Measurements from ENCODE around the gene ADAMTS17. TPM values are rescaled to one million over a fixed set of nuclear protein-coding genes. Genes with fewer than 3 reads are reported as not detected.

The ADAMTS17 gene
- total RNA-seq, 1 donor from 2014 or later: 0.47 TPM

GRCh38 chr15:100314809-100315400 is 26.9 kb downstream of the ADAMTS17 start:
- intact Hi-C loops (cut with micrococcal nuclease): no loop called here
- H3K4me3 Mint-ChIP-seq: no peak overlapping the region
- no peaks in the 10 kb centered on the region for H3K4me1 Mint-ChIP-seq
- H3K27ac Mint-ChIP-seq: no peak overlapping the region
- no peaks in the 10 kb centered on the region for H3K36me3 Mint-ChIP-seq (ENCODE audit: low read depth)
- H3K9me3 Mint-ChIP-seq: no peaks in the 10 kb centered on the region
- DNase-seq: no peak
- no peaks in the 10 kb centered on the region for H3K27me3 Mint-ChIP-seq

GRCh38 chr15:100311833-100312476 is 29.8 kb downstream of the ADAMTS17 start:
- Mint-ChIP-seq H3K9me3 (no peaks in the 10 kb centered on the region), H3K27me3 (peaks cover 3% of the 10 kb centered on the region), H3K36me3 (ENCODE audit: low read depth) (no peaks in the 10 kb centered on the region), H3K4me3 (no peak overlapping the region), H3K27ac (no peak overlapping the region), H3K4me1 (no peaks in the 10 kb centered on the region)
- intact Hi-C loops (cut with micrococcal nuclease): no loop called here
- DNase-seq: no peak

GRCh38 chr15:100311154-100311625 is 30.6 kb downstream of the ADAMTS17 start:
- H3K27me3 Mint-ChIP-seq: peaks cover 3% of the 10 kb centered on the region
- H3K27ac Mint-ChIP-seq: no peak overlapping the region
- no peaks in the 10 kb centered on the region for H3K36me3 Mint-ChIP-seq (ENCODE audit: low read depth)
- no peaks in the 10 kb centered on the region for H3K9me3 Mint-ChIP-seq
- DNase-seq: no peak
- no peaks in the 10 kb centered on the region for H3K4me1 Mint-ChIP-seq
- H3K4me3 Mint-ChIP-seq: no peak overlapping the region
- intact Hi-C loops (cut with micrococcal nuclease): no loop called here

GRCh38 chr15:100310513-100311153 is 31.1 kb downstream of the ADAMTS17 start:
- H3K27me3 Mint-ChIP-seq: peaks cover 3% of the 10 kb centered on the region
- H3K27ac Mint-ChIP-seq: no peak overlapping the region
- intact Hi-C loops (cut with micrococcal nuclease): no loop called here
- DNase-seq: no peak
- H3K9me3 Mint-ChIP-seq: no peaks in the 10 kb centered on the region
- H3K36me3 Mint-ChIP-seq (ENCODE audit: low read depth): no peaks in the 10 kb centered on the region
- H3K4me3 Mint-ChIP-seq: no peak overlapping the region
- H3K4me1 Mint-ChIP-seq: no peaks in the 10 kb centered on the region

- no peaks in the 10 kb centered on the region for H3K4me1 Mint-ChIP-seq
Measured at GRCh38 chr15:100310041-100310405, 31.8 kb downstream of the ADAMTS17 start.

GRCh38 chr15:100309109-100310040 is 32.4 kb downstream of the ADAMTS17 start:
- Mint-ChIP-seq H3K27me3 (peaks cover 3% of the 10 kb centered on the region), H3K27ac (no peak overlapping the region)
- intact Hi-C loops (cut with micrococcal nuclease): no loop called here

More at GRCh38 chr15:100310041-100310405, 31.8 kb downstream of the ADAMTS17 start:
- no peaks in the 10 kb centered on the region for H3K9me3 Mint-ChIP-seq
- DNase-seq: no peak
- intact Hi-C loops (cut with micrococcal nuclease): no loop called here
- no peaks in the 10 kb centered on the region for H3K36me3 Mint-ChIP-seq (ENCODE audit: low read depth)
- H3K4me3 Mint-ChIP-seq: no peak overlapping the region
- peaks cover 3% of the 10 kb centered on the region for H3K27me3 Mint-ChIP-seq
- H3K27ac Mint-ChIP-seq: no peak overlapping the region

GRCh38 chr15:100308608-100309007 is 33.2 kb downstream of the ADAMTS17 start:
- H3K27me3 Mint-ChIP-seq: peaks cover 3% of the 10 kb centered on the region
- no peak overlapping the region for H3K27ac Mint-ChIP-seq
- no peaks in the 10 kb centered on the region for H3K4me1 Mint-ChIP-seq
- intact Hi-C loops (cut with micrococcal nuclease): no loop called here
- no peak for DNase-seq
- no peak overlapping the region for H3K4me3 Mint-ChIP-seq
- H3K36me3 Mint-ChIP-seq (ENCODE audit: low read depth): no peaks in the 10 kb centered on the region
- no peaks in the 10 kb centered on the region for H3K9me3 Mint-ChIP-seq

More at GRCh38 chr15:100309109-100310040, 32.4 kb downstream of the ADAMTS17 start:
- H3K4me1 Mint-ChIP-seq: no peaks in the 10 kb centered on the region
- DNase-seq: no peak
- no peaks in the 10 kb centered on the region for H3K9me3 Mint-ChIP-seq
- H3K36me3 Mint-ChIP-seq (ENCODE audit: low read depth): no peaks in the 10 kb centered on the region
- H3K4me3 Mint-ChIP-seq: no peak overlapping the region

- Mint-ChIP-seq H3K27me3 (peaks cover 3% of the 10 kb centered on the region), H3K27ac (no peak overlapping the region), H3K4me3 (no peak overlapping the region), H3K36me3 (ENCODE audit: low read depth) (no peaks in the 10 kb centered on the region), H3K4me1 (no peaks in the 10 kb centered on the region), H3K9me3 (no peaks in the 10 kb centered on the region)
- no peak for DNase-seq
- intact Hi-C loops (cut with micrococcal nuclease): no loop called here
Measured at GRCh38 chr15:100308213-100308600, 33.6 kb downstream of the ADAMTS17 start.

GRCh38 chr15:100307241-100308212 is 34.2 kb downstream of the ADAMTS17 start:
- DNase-seq: no peak
- no peaks in the 10 kb centered on the region for H3K36me3 Mint-ChIP-seq (ENCODE audit: low read depth)
- H3K4me1 Mint-ChIP-seq: no peaks in the 10 kb centered on the region
- intact Hi-C loops (cut with micrococcal nuclease): no loop called here
- peaks cover 3% of the 10 kb centered on the region for H3K27me3 Mint-ChIP-seq
- H3K27ac Mint-ChIP-seq: no peak overlapping the region
- H3K9me3 Mint-ChIP-seq: no peaks in the 10 kb centered on the region
- no peak overlapping the region for H3K4me3 Mint-ChIP-seq

GRCh38 chr15:100306098-100306497 is 35.7 kb downstream of the ADAMTS17 start:
- Mint-ChIP-seq H3K4me3 (no peak overlapping the region), H3K9me3 (peaks cover 7% of the 10 kb centered on the region), H3K4me1 (peaks cover 4% of the 10 kb centered on the region), H3K27me3 (peaks cover 3% of the 10 kb centered on the region), H3K36me3 (ENCODE audit: low read depth) (no peaks in the 10 kb centered on the region), H3K27ac (no peak overlapping the region)
- intact Hi-C loops (cut with micrococcal nuclease): no loop called here
- DNase-seq: no peak

GRCh38 chr15:100301910-100302431 is 39.8 kb downstream of the ADAMTS17 start:
- intact Hi-C loops (cut with micrococcal nuclease): no loop called here
- no peak for DNase-seq
- Mint-ChIP-seq H3K27ac (no peak overlapping the region), H3K36me3 (ENCODE audit: low read depth) (no peaks in the 10 kb centered on the region), H3K4me1 (peaks cover 4% of the 10 kb centered on the region), H3K27me3 (no peaks in the 10 kb centered on the region), H3K4me3 (no peak overlapping the region), H3K9me3 (peaks cover 20% of the 10 kb centered on the region)

- Mint-ChIP-seq H3K27ac (no peak overlapping the region), H3K4me3 (no peak overlapping the region), H3K4me1 (peaks cover 4% of the 10 kb centered on the region), H3K27me3 (no peaks in the 10 kb centered on the region), H3K36me3 (ENCODE audit: low read depth) (no peaks in the 10 kb centered on the region), H3K9me3 (peaks cover 26% of the 10 kb centered on the region)
- intact Hi-C loops (cut with micrococcal nuclease): no loop called here
- DNase-seq: no peak
Measured at GRCh38 chr15:100298257-100298656, 43.5 kb downstream of the ADAMTS17 start.

- H3K36me3 Mint-ChIP-seq (ENCODE audit: low read depth): no peaks in the 10 kb centered on the region
- intact Hi-C loops (cut with micrococcal nuclease): no loop called here
- no peaks in the 10 kb centered on the region for H3K27me3 Mint-ChIP-seq
- no peak overlapping the region for H3K27ac Mint-ChIP-seq
- peaks cover 26% of the 10 kb centered on the region for H3K9me3 Mint-ChIP-seq
- H3K4me1 Mint-ChIP-seq: peaks cover 4% of the 10 kb centered on the region
- no peak overlapping the region for H3K4me3 Mint-ChIP-seq
- DNase-seq: no peak
Measured at GRCh38 chr15:100297812-100298211, 44.0 kb downstream of the ADAMTS17 start.

All from activated CD4-positive, alpha-beta T cell treated with anti-CD3 and anti-CD28 coated beads, Interleukin-2, amount 10 ng/mL, durations not matched to agents 24 days and 14 days (primary cell).